ENCODE measurements around the gene NIM1K. TPM values are rescaled to one million over a fixed set of nuclear protein-coding genes. Genes with fewer than 3 reads are reported as not detected.

Gene NIM1K
- polyA plus RNA-seq, 1 experiment: 0.72 TPM

DNA sequence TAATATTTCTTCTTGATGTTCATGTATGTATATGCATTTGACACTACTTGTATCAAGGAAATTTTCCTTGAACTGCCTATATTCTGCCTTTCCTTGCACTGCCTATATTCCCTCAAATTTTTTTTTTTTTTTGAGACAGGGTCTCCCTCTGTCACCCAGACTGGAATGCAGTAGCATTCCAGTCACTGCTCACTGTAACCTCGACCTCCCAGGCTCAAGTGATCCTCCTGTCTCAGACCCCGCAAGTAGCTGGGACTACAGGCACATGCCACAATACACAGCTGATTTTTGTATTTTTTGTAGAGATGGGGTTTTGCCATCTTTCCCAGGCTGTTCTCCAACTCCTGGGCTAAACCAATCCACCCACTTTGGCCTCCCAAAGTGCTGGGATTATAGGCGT is 117.1 kb downstream of the NIM1K start:
- no peak for TF ChIP-seq CTCF (IDR thresholded peaks at IDR 0.05; ENCODE audit: low read depth, low read length)
- ChIA-PET CTCF (interaction anchor here (1.6 kb wide), 1 partner anchor 81 kb away, joined by 6 read pairs; no protein-coding TSS in a partner anchor), POLR2A (no interaction called here)
- H3K4me3 ChIP-seq (ENCODE audit: low read depth, low read length): no peak overlapping the region
- H3K27ac ChIP-seq (ENCODE audit: low read depth, low read length): no peak overlapping the region
- peaks cover 3% of the 10 kb centered on the region; the same call in 1 of the 2 replicates for H3K9me3 ChIP-seq (ENCODE audit: control insufficient read depth, insufficient read depth, low read length)
- no peaks in the 10 kb centered on the region for H3K27me3 ChIP-seq (ENCODE audit: control insufficient read depth, insufficient read depth, low read length)
- DNase-seq (ENCODE audit: low read depth, low spot score): no peak

DNA sequence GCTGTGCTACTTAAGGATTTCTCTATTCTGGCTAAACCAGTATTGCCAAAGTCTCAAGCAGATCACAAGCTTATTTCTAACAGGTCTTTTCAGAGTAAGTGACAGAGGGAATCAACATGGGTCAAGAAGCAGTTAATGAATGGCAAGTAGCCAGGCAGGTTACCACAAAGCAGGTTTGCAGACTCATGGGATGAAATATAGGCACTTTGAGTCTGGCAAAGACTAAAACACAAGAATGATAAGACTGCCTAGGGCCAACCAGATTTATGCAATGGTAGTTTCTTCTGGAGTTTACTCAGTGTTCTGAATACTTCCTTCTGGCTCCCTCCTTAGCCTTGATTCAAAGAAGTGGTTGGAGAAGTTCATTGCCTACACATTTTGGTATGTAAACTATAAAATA is 117.6 kb downstream of the NIM1K start:
- CTCF ChIA-PET: no interaction called here
- no peak overlapping the region for H3K27ac ChIP-seq (ENCODE audit: low read depth, low read length)
- peaks cover 3% of the 10 kb centered on the region; the same call in 1 of the 2 replicates for H3K9me3 ChIP-seq (ENCODE audit: control insufficient read depth, insufficient read depth, low read length)
- H3K4me3 ChIP-seq (ENCODE audit: low read depth, low read length): no peak overlapping the region
- POLR2A ChIA-PET: no interaction called here
- no peak for DNase-seq (ENCODE audit: low read depth, low spot score)
- H3K27me3 ChIP-seq (ENCODE audit: control insufficient read depth, insufficient read depth, low read length): no peaks in the 10 kb centered on the region
- TF ChIP-seq CTCF (IDR thresholded peaks at IDR 0.05; ENCODE audit: low read depth, low read length): no peak

DNA sequence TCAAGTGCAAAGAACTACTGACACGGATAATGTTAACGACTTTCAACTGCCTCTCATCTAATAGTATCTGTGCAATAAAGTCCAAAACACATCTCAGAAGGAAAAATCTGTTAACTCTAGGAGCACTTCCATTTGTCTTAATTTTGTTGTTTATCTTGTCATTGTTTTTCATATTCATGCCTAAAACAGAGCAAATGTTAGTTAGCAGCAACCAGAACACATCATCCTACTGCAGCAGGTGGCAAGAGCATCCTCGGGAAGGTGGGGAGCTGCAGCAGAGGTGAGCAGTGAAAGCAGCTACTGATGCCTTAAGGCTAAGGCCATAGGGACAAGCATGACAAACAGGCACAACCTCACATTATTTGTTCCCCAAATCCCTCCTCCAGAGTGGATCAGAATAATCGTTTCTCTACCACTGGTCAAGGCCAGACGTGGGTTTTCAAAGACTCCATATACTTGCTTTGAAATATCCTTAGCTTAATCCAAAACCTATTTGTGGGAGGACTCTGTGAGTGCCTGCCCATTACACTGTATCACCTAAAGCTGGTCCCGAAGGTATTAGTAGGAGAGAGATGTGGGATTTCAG is 120.1 kb downstream of the NIM1K start:
- no peak for TF ChIP-seq CTCF (IDR thresholded peaks at IDR 0.05; ENCODE audit: low read depth, low read length)
- DNase-seq (ENCODE audit: low read depth, low spot score): no peak
- no peak overlapping the region for H3K27ac ChIP-seq (ENCODE audit: low read depth, low read length)
- peaks cover 3% of the 10 kb centered on the region for H3K27me3 ChIP-seq (ENCODE audit: control insufficient read depth, insufficient read depth, low read length)
- H3K9me3 ChIP-seq (ENCODE audit: control insufficient read depth, insufficient read depth, low read length): peaks cover 3% of the 10 kb centered on the region; the same call in 1 of the 2 replicates
- peak overlapping the region; percentile 98 for H3K4me3 ChIP-seq (ENCODE audit: low read depth, low read length)
- ChIA-PET POLR2A (interaction anchor here (1.4 to 2.3 kb wide), 3 partner anchors 12 to 203 kb away, joined by 4 to 17 read pairs (median 5); partner anchors contain the start of genes C5orf34 and TMEM267), CTCF (interaction anchor here (0.5 to 2.4 kb wide), 7 partner anchors 78 to 639 kb away, joined by 3 to 10 read pairs (median 4); partner anchors contain the start of gene TMEM267)

DNA sequence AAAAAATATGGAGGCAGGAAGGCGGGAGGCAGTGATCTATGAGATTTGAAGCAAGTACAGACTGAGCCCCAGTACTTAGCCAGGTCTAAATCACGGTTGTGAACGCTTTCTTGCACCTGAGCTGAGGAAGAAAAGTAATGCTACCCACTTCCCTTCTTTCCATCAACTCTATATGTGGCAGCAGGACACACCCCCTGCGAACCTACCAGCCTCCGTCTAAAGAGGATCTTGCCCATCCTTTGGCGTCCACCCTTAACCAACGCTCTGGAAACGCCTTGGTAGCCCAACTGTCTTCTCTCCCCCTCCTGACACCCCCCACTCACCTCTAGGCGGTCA is 120.6 kb downstream of the NIM1K start:
- H3K27me3 ChIP-seq (ENCODE audit: control insufficient read depth, insufficient read depth, low read length): peaks cover 3% of the 10 kb centered on the region
- ChIA-PET POLR2A (interaction anchor here (0.9 to 2.3 kb wide), 6 partner anchors 13 to 363 kb away, joined by 3 to 17 read pairs (median 4); partner anchors contain the start of genes C5orf34, TMEM267 and ZNF131), CTCF (interaction anchor here (0.7 to 2.4 kb wide), 4 partner anchors 206 to 640 kb away, joined by 3 to 10 read pairs (median 4); no protein-coding TSS in a partner anchor)
- peaks cover 3% of the 10 kb centered on the region; the same call in 1 of the 2 replicates for H3K9me3 ChIP-seq (ENCODE audit: control insufficient read depth, insufficient read depth, low read length)
- peak overlapping the region; percentile 98 for H3K4me3 ChIP-seq (ENCODE audit: low read depth, low read length)
- H3K27ac ChIP-seq (ENCODE audit: low read depth, low read length): peak overlapping the region; percentile 91
- DNase-seq (ENCODE audit: low read depth, low spot score): no peak
- no peak for TF ChIP-seq CTCF (IDR thresholded peaks at IDR 0.05; ENCODE audit: low read depth, low read length)
